Measurements from ENCODE around the gene NFKBIL1.

NFKBIL1 gene

GRCh38 chr6:31585491-31585890 lies 38.1 kb downstream of the NFKBIL1 start:
- no peaks in the 10 kb centered on the region for H3K36me3 ChIP-seq (ENCODE audit: insufficient read depth, low read length)
- peaks cover 3% of the 10 kb centered on the region; the same call in 1 of the 2 replicates for H3F3A ChIP-seq (ENCODE audit: low read depth)
- no peaks in the 10 kb centered on the region for H4K20me1 ChIP-seq (ENCODE audit: insufficient read depth, low read length, poor library complexity, severe bottlenecking)
- peaks cover 68% of the 10 kb centered on the region for H3K4me1 ChIP-seq (ENCODE audit: insufficient read depth, low read length, poor library complexity, severe bottlenecking)
- H3K27me3 ChIP-seq (ENCODE audit: insufficient read depth, low read length, poor library complexity, severe bottlenecking), result no peaks in the 10 kb centered on the region
- no peaks in the 10 kb centered on the region for H3K9me2 ChIP-seq (replicated peaks; ENCODE audit: low read depth, low read length)
- H3K4me3 ChIP-seq (ENCODE audit: low read length, poor library complexity, severe bottlenecking), result peak overlapping the region; percentile 70
- H3K9ac ChIP-seq (ENCODE audit: low read depth, low read length, poor library complexity, severe bottlenecking), result peak overlapping the region; percentile 85
- no peaks in the 10 kb centered on the region for H3K9me3 ChIP-seq (ENCODE audit: insufficient read depth, low read depth, low read length)
- peak overlapping the region; percentile 93 for H3K4me2 ChIP-seq (ENCODE audit: low read depth, low read length, poor library complexity, severe bottlenecking)
- TF ChIP-seq EZH2phosphoT487 (IDR thresholded peaks at IDR 0.05; ENCODE audit: borderline replicate concordance) (no peak), CTCF (conservative IDR thresholded peaks at IDR 0.05; ENCODE audit: low read length) (peak; percentile 73)
- H3K79me2 ChIP-seq (ENCODE audit: insufficient read depth, low read length), result peaks cover 49% of the 10 kb centered on the region
- H2AFZ ChIP-seq (ENCODE audit: low read length), result no peak overlapping the region

GRCh38 chr6:31586008-31586407 lies 38.6 kb downstream of the NFKBIL1 start, which contains the start of gene LST1:
LST1 (plus strand) TSS chr6:31586277; CDS start chr6:31587300, 1,023 bp downstream.
- H3K36me3 ChIP-seq (ENCODE audit: insufficient read depth, low read length), result no peaks in the 10 kb centered on the region
- H3K4me3 ChIP-seq (ENCODE audit: low read length, poor library complexity, severe bottlenecking), result peak within 1 kb of the TSS; percentile 70

DNA sequence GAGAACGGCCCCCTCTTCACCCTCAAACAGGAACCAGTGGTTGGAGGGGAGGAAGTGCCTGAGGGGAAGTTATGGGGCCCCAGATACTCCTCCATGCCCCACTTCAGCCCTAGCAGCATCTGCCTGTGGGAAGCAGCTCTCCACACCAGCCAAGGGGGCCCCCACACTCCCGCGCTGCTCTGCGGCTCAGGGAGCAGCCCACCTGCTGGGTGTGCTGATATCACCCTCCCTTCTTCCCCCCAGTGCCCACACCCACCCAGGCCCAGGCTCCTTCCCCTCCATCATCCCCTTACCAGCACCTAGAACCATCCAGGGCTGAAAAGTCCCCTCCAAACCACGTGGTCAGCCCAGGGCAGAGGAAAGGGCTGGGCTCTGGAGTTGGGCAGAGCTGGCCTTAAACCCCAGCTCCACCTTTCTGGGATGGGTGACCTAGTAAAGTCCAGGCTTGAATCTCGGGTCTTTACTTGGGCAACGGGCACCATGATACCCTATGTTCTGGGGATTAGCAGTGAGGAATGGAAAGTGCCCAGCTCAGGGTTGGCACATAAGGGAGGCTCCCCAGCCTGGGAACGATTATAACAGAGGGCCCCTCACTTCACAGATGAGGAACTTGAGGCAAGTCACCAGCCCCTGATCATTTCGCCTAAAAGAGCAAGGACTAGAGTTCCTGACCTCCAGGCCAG lies 39.3 kb downstream of the NFKBIL1 start:
- H2AFZ ChIP-seq (ENCODE audit: low read length), result no peak overlapping the region
- H3F3A ChIP-seq (ENCODE audit: low read depth), result peaks cover 3% of the 10 kb centered on the region; the same call in 1 of the 2 replicates
- peak overlapping the region; percentile 70 for H3K4me3 ChIP-seq (ENCODE audit: low read length, poor library complexity, severe bottlenecking)
- H3K9me3 ChIP-seq (ENCODE audit: insufficient read depth, low read depth, low read length), result no peaks in the 10 kb centered on the region
- no peaks in the 10 kb centered on the region for H4K20me1 ChIP-seq (ENCODE audit: insufficient read depth, low read length, poor library complexity, severe bottlenecking)
- no peaks in the 10 kb centered on the region for H3K27me3 ChIP-seq (ENCODE audit: insufficient read depth, low read length, poor library complexity, severe bottlenecking)
- H3K9ac ChIP-seq (ENCODE audit: low read depth, low read length, poor library complexity, severe bottlenecking), result peak overlapping the region; percentile 85
- H3K4me2 ChIP-seq (ENCODE audit: low read depth, low read length, poor library complexity, severe bottlenecking), result peak overlapping the region; percentile 93
- TF ChIP-seq CTCF (conservative IDR thresholded peaks at IDR 0.05; ENCODE audit: low read length) (no peak), EZH2phosphoT487 (IDR thresholded peaks at IDR 0.05; ENCODE audit: borderline replicate concordance) (no peak)
- no peaks in the 10 kb centered on the region for H3K36me3 ChIP-seq (ENCODE audit: insufficient read depth, low read length)
- H3K9me2 ChIP-seq (replicated peaks; ENCODE audit: low read depth, low read length), result no peaks in the 10 kb centered on the region
- peaks cover 45% of the 10 kb centered on the region for H3K79me2 ChIP-seq (ENCODE audit: insufficient read depth, low read length)
- H3K4me1 ChIP-seq (ENCODE audit: insufficient read depth, low read length, poor library complexity, severe bottlenecking), result peaks cover 62% of the 10 kb centered on the region

More at GRCh38 chr6:31586008-31586407, 38.6 kb downstream of the NFKBIL1 start, which contains the start of gene LST1:
- H3K79me2 ChIP-seq (ENCODE audit: insufficient read depth, low read length), result peaks cover 47% of the 10 kb centered on the region
- H3K9me2 ChIP-seq (replicated peaks; ENCODE audit: low read depth, low read length), result no peaks in the 10 kb centered on the region
- H2AFZ ChIP-seq (ENCODE audit: low read length), result no peak within 1 kb of the TSS
- no peaks in the 10 kb centered on the region for H3K9me3 ChIP-seq (ENCODE audit: insufficient read depth, low read depth, low read length)
- H3F3A ChIP-seq (ENCODE audit: low read depth), result peaks cover 3% of the 10 kb centered on the region; the same call in 1 of the 2 replicates
- TF ChIP-seq EZH2phosphoT487 (IDR thresholded peaks at IDR 0.05; ENCODE audit: borderline replicate concordance) (no peak), CTCF (conservative IDR thresholded peaks at IDR 0.05; ENCODE audit: low read length) (no peak)
- H3K27me3 ChIP-seq (ENCODE audit: insufficient read depth, low read length, poor library complexity, severe bottlenecking), result no peaks in the 10 kb centered on the region
- H3K4me2 ChIP-seq (ENCODE audit: low read depth, low read length, poor library complexity, severe bottlenecking), result peak within 1 kb of the TSS; percentile 93
- no peaks in the 10 kb centered on the region for H4K20me1 ChIP-seq (ENCODE audit: insufficient read depth, low read length, poor library complexity, severe bottlenecking)
- H3K4me1 ChIP-seq (ENCODE audit: insufficient read depth, low read length, poor library complexity, severe bottlenecking), result peaks cover 66% of the 10 kb centered on the region
- peak within 1 kb of the TSS; percentile 85 for H3K9ac ChIP-seq (ENCODE audit: low read depth, low read length, poor library complexity, severe bottlenecking)
